B cell (primary cell): ENCODE data around the gene SLC1A5.

Source experiments
- CTCF ChIP-seq: fragments of 200-600 bp; IDR thresholded peaks from one replicate; pipeline ENCODE4 v1.8.0; 2022; ENCODE audit warnings: antibody characterized with exemption, mild to moderate bottlenecking
- EZH2 ChIP-seq: IDR thresholded peaks from 2 replicates; pipeline ENCODE4 v1.6.1; 2012; ENCODE audit warnings: borderline replicate concordance, low read depth, mild to moderate bottlenecking, moderate library complexity, low read length; ENCODE audit not compliant: insufficient read depth, poor library complexity, severe bottlenecking

DNA sequence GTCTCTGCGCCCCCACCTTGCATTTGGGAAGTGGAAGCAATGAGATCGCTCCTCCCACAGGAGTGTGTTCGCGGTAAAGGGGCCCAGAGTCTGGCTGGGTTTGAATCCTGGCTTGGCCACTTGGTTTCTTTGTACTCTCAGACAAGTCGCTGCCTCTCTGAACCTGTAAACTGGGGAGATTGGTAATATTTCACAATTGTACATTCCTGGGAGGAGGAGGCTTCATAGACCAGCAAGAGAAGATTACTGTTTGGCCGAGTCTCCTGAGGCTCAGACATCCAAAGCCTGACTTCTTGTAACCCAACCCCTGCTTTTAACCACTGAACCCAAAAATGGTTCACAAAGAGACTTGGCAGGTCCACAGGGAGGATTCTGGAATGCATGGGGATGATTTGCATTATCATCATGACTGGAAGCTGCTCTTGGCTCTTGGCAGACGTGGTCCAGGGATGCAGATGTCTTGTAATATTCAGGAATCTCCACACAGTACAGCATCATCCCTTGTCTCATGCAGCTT, 28.5 kb downstream of the SLC1A5 start:
- TF ChIP-seq CTCF (no peak), EZH2 (no peak)
